NOMO-1 (cell line): ENCODE results near the gene VN1R5.
A peak's percentile ranks its signal among the peaks of the same experiment; 100 is the strongest.
"Not testable (repeated sequence)": the region's sequence is repeated elsewhere in the genome, so short reads cannot be mapped to it uniquely, and the experiment has no call there.

ENCODE experiments used
- DNase-seq, 2 experiments: peaks; one replicate each; lab custom pipeline; 2025; ENCODE audit not compliant: unreplicated experiment in 2 of 2; lab: John Stamatoyannopoulos, UW

Gene VN1R5

GRCh38 chr1:247255772-247256171, at the start of gene VN1R5:
Gene VN1R5 (plus strand): TSS chr1:247256072.
- not testable (repeated sequence) for DNase-seq

GRCh38 chr1:247209396-247209795, 46.5 kb upstream of the VN1R5 start:
- DNase-seq, result no peak

DNA sequence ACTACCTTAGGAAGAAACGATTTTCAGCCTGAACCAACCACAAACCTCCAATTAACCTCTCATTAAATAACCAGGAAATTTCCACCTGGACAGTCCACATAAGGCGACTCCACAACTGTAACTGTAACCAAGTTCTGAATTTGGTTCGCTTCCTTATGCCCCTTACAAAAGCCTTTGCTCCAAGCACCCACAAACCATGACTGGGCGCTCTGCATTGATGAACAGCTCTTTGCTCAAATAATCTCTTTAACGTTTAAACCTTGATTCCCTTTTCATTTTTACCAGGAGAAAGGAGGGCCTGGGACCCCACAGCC, 45.9 kb upstream of the VN1R5 start:
- DNase-seq, result peak in 1 of 2 experiments; percentile 43

GRCh38 chr1:247210376-247211117, 45.3 kb upstream of the VN1R5 start:
- peak; percentile 95 to 96 for DNase-seq

GRCh38 chr1:247211339-247211738, 44.5 kb upstream of the VN1R5 start:
- DNase-seq, result no peak

DNA sequence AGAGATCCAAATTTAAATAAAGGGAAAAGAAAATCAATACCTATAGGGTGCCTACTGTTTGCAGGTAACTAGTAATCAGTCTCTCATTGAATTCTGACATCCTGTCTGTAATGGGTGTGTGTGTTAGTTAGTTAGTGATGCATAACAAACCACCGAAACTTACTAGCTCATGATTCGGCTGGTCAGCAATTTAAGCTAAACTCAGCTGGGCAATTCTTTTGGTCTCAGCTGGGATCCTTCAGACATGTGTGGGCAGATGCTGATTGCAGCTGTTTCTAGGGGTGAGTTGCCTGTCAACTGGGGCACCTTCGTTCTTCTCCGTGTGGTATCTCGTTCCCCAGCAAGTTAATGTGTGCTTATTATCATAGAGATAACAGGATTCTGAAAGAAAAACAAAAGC, 43.9 kb upstream of the VN1R5 start:
- no peak for DNase-seq

DNA sequence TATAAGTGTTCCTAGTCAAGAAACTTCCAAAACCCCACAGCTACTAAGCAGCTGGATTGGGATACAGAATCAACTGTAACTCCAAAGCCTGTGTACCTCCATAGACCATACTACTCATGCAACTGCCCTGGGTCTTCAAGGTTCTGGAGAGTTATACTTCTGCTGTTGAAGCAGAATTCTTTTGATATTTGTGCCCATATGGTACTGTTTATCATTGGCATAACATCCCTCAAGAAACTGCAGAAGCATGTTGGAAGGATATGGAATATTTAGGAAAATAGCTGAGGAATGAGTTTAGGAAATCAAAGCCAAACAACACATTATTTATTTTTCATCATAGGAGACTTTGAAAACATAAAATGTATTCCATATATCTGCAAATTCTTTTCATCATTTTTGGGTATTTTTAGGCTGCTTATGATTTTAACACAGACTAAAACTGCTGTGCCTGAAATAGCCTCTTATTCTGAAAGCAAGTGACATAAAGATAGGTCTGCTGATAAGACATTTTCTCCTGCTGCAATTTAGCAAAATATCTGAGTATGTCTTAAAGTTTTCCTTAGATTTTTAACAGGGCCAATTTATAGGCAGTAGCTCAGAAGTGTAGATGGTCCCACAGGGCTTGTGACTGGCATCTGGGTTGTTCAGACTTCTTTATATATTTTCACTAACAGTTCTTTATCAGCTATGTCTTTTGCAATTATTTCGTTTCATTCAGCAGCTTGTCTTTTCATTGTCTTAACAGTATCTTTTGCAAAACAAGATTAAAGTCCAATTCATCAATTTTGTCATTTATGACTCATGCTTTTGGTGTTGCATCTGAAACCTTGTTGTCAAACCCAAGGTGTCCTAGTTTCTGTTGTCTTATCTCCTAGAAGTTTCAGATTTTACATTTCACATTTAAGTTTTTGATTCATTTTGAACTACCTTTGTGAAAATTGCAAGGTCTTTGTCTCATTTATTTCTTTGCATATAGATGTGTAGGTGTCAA, 43.0 kb upstream of the VN1R5 start:
- DNase-seq, result peak in 1 of 2 experiments; percentile 4

GRCh38 chr1:247216261-247216660, 39.6 kb upstream of the VN1R5 start:
- no peak for DNase-seq

GRCh38 chr1:247218121-247218651, 37.7 kb upstream of the VN1R5 start:
- peak; percentile 32 to 64 for DNase-seq

GRCh38 chr1:247220280-247220679, 35.6 kb upstream of the VN1R5 start:
- not testable (repeated sequence) for DNase-seq

GRCh38 chr1:247222840-247223239, 33.0 kb upstream of the VN1R5 start:
- DNase-seq, result no peak

GRCh38 chr1:247224822-247225221, 31.1 kb upstream of the VN1R5 start:
- no peak for DNase-seq

- DNase-seq, result peak in 1 of 2 experiments; percentile 7
Observed at GRCh38 chr1:247228133-247228532, 27.7 kb upstream of the VN1R5 start.

- no peak for DNase-seq
Observed at GRCh38 chr1:247241691-247242090, 14.2 kb upstream of the VN1R5 start.

- no peak for DNase-seq
Observed at GRCh38 chr1:247243524-247244137, 12.2 kb upstream of the VN1R5 start.

GRCh38 chr1:247246325-247247115, 9.4 kb upstream of the VN1R5 start:
- no peak for DNase-seq

DNA sequence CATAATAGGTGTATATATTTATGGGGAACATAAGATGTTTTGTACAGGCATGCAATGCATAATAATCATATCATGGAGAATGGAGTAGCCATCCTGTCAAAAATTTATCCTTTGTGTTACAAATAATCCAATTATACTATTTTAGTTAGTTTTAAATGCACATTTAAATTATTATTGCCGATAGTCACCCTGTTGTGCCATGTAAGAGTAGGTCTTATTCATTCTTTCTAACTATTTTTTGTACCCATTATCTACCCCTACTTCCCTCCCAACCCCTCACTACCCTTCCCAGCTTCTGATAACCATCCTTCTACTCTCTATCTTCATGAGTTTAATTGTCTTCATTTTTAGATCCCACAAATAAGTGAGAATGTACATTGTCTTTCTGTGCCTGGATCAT, 8.3 kb upstream of the VN1R5 start:
- DNase-seq, result no peak

- DNase-seq, result no peak
Observed at GRCh38 chr1:247266053-247266452, 10.2 kb downstream of the VN1R5 start.

- no peak for DNase-seq
Observed at GRCh38 chr1:247268390-247269045, 12.6 kb downstream of the VN1R5 start.

DNA sequence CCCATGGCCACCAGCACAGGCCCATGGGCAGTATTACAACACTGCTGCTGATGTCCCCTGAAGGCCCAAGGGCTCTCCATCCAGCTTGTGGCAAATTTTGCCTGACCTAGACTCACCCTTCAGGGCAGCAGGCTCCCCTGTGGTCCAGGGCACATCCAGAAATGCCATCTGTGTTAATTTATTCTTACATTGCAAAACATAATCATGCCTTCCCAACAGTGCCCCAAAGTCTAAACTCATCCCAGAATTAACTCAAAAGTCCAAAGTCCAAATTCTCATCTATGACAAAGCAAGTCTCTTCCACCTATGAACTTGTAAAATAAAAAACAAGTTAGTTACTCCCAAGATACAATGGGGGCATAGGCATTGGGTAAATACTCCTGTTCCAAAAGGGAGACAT, 13.3 kb downstream of the VN1R5 start:
- no peak for DNase-seq
